Measurements from ENCODE around the gene DMD.

DNA sequence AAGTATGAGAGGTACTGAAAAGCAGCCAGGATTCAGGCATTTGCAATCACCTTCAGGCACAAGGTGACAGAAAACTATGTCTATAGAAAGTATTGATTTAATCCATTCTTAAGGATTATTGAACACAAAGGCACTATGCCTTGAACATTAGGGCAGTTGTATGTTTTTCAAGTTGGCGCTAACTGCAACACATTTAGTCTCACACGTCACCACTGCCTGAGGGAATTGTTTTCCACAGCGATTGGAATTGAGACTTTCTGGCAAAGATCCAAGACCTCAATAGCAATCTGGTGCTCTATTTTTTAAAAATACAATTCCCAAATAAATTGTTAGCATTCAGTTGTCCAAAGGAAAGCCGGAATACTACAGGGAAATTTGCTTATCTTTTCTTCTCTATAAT is 2086.8 kb downstream of the DMD start:
- TF ChIP-seq CTCF (IDR thresholded peaks at IDR 0.05) (no peak), POLR2A (IDR thresholded peaks at IDR 0.05) (no peak)
